Hepatocyte (in vitro differentiated cells): Measurements from ENCODE around the gene CASTOR1. TPM values are rescaled to one million over a fixed set of nuclear protein-coding genes. Genes with fewer than 3 reads are reported as not detected.

Experiments
- DNase-seq: peaks from one replicate; pipeline ENCODE4 v3.0.0-alpha.2; 2016; ENCODE audit warnings: low spot score
- H2AFZ ChIP-seq: fragments of 200-600 bp; sonication (generic); 2 replicates; pipeline ENCODE4 v1.6.0; 2016; ENCODE audit warnings: antibody characterized with exemption, mild to moderate bottlenecking
- H3K27ac ChIP-seq: fragments of 200-600 bp; sonication (generic); 2 replicates; pipeline ENCODE4 v1.5.1; 2016; ENCODE audit warnings: mild to moderate bottlenecking
- H3K27me3 ChIP-seq: fragments of 200-600 bp; sonication (generic); 2 replicates; pipeline ENCODE4 v1.6.1; 2016
- H3K36me3 ChIP-seq: fragments of 200-600 bp; sonication (generic); replicated peaks from 2 replicates; pipeline ENCODE4 v1.5.1; 2016; ENCODE audit warnings: low read depth; ENCODE audit not compliant: insufficient read depth
- H3K4me1 ChIP-seq: fragments of 200-600 bp; sonication (generic); 2 replicates; pipeline ENCODE4 v1.5.1; 2016; ENCODE audit warnings: mild to moderate bottlenecking, moderate library complexity; ENCODE audit not compliant: insufficient read depth
- H3K4me2 ChIP-seq: fragments of 200-600 bp; sonication (generic); 2 replicates; pipeline ENCODE4 v1.6.0; 2016
- H3K4me3 ChIP-seq: fragments of 200-600 bp; sonication (generic); 2 replicates; pipeline ENCODE4 v1.5.1; 2016; ENCODE audit warnings: mild to moderate bottlenecking
- H3K79me2 ChIP-seq: fragments of 200-600 bp; sonication (generic); 2 replicates; pipeline ENCODE4 v1.6.0; 2017; ENCODE audit warnings: mild to moderate bottlenecking
- H3K9me2 ChIP-seq: fragments of 200-600 bp; sonication (generic); replicated peaks from 2 replicates; pipeline ENCODE4 v1.6.0; 2017; ENCODE audit warnings: mild to moderate bottlenecking; ENCODE audit not compliant: insufficient read depth
- H3K9me3 ChIP-seq: fragments of 200-600 bp; sonication (generic); 2 replicates; pipeline ENCODE4 v1.5.1; 2016; ENCODE audit warnings: low read depth, mild to moderate bottlenecking
- H4K20me1 ChIP-seq: fragments of 200-600 bp; sonication (generic); 2 replicates; pipeline ENCODE4 v1.6.0; 2016; ENCODE audit warnings: mild to moderate bottlenecking; ENCODE audit not compliant: insufficient read depth, poor library complexity, severe bottlenecking
- EZH2 ChIP-seq: fragments of 200-600 bp; sonication (generic); IDR thresholded peaks from 2 replicates; pipeline ENCODE4 v1.6.1; 2016; ENCODE audit warnings: antibody characterized with exemption, mild to moderate bottlenecking, borderline replicate concordance
- EZH2phosphoT487 ChIP-seq: fragments of 200-600 bp; sonication (generic); IDR thresholded peaks from one replicate; pipeline ENCODE4 v1.6.1; 2018; ENCODE audit warnings: antibody characterized with exemption, mild to moderate bottlenecking, low read depth, moderate library complexity; ENCODE audit not compliant: unreplicated experiment, severe bottlenecking
- WGBS: methylation state at CpG from one replicate; pipeline ENCODE4 v1.1.6; 2016; ENCODE audit warnings: low lambda C conversion rate; ENCODE audit errors: missing lambda C conversion rate; 5-methylcytosine and 5-hydroxymethylcytosine counted together
- polyA plus RNA-seq: library from polyadenylated mRNA; unstranded; fragments of >200 nt; fragmentation: Nextera tagmentation; extraction: Ambion mirVana; gene quantifications from 2 replicates; pipeline ENCODE4 v1.2.1, GENCODE V29; 2016
- total RNA-seq: library from RNA; depleted of rRNA; stranded (reverse); fragments of >200 nt; gene quantifications from 2 replicates; pipeline ENCODE4 v1.2.3, GENCODE V29; 2014
- TF ChIP-seq, protein P1 (sequence below): fragments of 200-600 bp; sonication (generic); IDR thresholded peaks from 2 replicates; pipeline ENCODE4 v1.5.1; 2016; ENCODE audit warnings: antibody characterized with exemption, mild to moderate bottlenecking; ENCODE audit not compliant: poor library complexity

CASTOR1 gene
- total and polyA plus RNA-seq, 2 experiments from 2014 or later, result 30.9 to 53.5 TPM

DNA sequence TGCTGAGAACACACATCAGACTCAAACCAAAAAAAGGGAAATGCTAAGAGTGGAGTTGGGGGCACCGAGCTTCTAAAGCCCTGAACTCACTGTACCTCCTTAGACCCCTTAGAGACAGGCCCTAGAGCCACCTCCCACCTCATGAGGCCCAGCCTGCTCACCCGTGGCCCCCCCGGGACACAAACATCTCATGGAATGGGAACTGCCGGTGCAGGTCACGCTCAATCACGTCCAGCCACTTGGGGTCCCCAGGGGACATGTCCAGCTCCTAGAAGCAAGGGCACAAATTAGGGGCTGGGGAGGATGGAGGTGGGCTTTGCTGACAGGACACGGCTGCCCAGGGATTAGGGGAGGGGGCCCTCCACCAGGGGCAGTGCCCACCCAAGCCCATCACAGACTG is 6.3 kb upstream of the CASTOR1 start:
- no peaks in the 10 kb centered on the region for H4K20me1 ChIP-seq
- no peak overlapping the region for H3K4me3 ChIP-seq
- no peaks in the 10 kb centered on the region for H3K36me3 ChIP-seq
- peaks cover 2% of the 10 kb centered on the region for H3K79me2 ChIP-seq
- no peak overlapping the region for H3K4me2 ChIP-seq
- TF ChIP-seq EZH2phosphoT487 (no peak), EZH2 (no peak)
- TF ChIP-seq, protein P1, sequence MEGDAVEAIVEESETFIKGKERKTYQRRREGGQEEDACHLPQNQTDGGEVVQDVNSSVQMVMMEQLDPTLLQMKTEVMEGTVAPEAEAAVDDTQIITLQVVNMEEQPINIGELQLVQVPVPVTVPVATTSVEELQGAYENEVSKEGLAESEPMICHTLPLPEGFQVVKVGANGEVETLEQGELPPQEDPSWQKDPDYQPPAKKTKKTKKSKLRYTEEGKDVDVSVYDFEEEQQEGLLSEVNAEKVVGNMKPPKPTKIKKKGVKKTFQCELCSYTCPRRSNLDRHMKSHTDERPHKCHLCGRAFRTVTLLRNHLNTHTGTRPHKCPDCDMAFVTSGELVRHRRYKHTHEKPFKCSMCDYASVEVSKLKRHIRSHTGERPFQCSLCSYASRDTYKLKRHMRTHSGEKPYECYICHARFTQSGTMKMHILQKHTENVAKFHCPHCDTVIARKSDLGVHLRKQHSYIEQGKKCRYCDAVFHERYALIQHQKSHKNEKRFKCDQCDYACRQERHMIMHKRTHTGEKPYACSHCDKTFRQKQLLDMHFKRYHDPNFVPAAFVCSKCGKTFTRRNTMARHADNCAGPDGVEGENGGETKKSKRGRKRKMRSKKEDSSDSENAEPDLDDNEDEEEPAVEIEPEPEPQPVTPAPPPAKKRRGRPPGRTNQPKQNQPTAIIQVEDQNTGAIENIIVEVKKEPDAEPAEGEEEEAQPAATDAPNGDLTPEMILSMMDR, result no peak
- DNase-seq, result no peak
- H2AFZ ChIP-seq, result no peak overlapping the region
- H3K9me2 ChIP-seq, result no peaks in the 10 kb centered on the region
- H3K4me1 ChIP-seq, result peaks cover 3% of the 10 kb centered on the region
- H3K9me3 ChIP-seq, result no peaks in the 10 kb centered on the region
- no peak overlapping the region for H3K27ac ChIP-seq
- 81% methylated on average over 7 of the region's 7 CpGs for WGBS
- H3K27me3 ChIP-seq, result no peaks in the 10 kb centered on the region

DNA sequence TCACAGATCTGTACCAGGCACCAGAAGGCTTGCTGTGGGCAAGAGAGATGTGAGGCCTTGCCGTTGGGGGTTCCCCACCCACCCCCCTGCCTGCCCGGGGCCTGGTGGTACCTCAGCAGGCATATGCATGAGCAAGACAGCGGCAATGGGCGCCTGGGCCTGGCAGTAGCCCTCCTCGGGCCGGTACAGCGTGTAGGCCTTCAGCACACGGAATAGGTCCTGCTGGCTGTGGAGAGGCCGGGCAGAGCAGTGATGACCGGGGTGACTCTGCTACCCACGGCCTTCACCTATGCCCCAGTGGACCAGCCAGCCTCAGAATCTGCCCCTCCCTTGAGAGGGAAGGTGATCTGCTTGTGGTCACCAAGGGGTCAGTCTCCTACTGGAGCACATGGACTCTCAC is 5.5 kb upstream of the CASTOR1 start:
- no peak overlapping the region for H2AFZ ChIP-seq
- WGBS, result 96% methylated on average over 10 of the region's 11 CpGs
- no peaks in the 10 kb centered on the region for H3K9me3 ChIP-seq
- H3K27me3 ChIP-seq, result no peaks in the 10 kb centered on the region
- peaks cover 2% of the 10 kb centered on the region for H3K79me2 ChIP-seq
- no peak overlapping the region for H3K4me3 ChIP-seq
- peaks cover 10% of the 10 kb centered on the region for H3K4me1 ChIP-seq
- H3K4me2 ChIP-seq, result no peak overlapping the region
- H3K36me3 ChIP-seq, result no peaks in the 10 kb centered on the region
- H3K27ac ChIP-seq, result no peak overlapping the region
- no peaks in the 10 kb centered on the region for H4K20me1 ChIP-seq
- no peak for DNase-seq
- H3K9me2 ChIP-seq, result no peaks in the 10 kb centered on the region
- TF ChIP-seq EZH2phosphoT487, result no peak
- TF ChIP-seq EZH2, result no peak
- TF ChIP-seq, protein P1, result no peak

DNA sequence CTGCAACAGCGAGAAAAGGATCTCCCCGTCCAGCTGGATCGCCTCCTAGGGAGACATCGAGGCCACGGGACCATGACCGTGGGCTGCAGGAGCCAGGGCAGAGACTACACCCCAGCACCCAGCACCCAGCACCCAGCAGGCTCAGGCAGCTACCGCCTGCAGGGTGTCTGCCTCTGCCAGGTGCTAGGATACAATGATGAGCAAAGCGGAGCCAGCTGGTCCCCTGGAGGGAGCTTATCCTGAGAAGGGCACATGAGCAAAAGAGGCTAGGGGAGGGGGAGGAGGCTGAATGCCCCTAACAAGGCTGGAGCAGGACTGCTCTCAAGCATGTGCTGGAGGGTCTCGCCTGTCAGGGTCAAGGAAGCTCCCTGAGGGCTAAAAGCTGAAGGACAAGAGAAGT is 4.8 kb upstream of the CASTOR1 start:
- DNase-seq, result no peak
- Histone ChIP-seq H3K4me1 (peaks cover 10% of the 10 kb centered on the region), H3K9me3 (no peaks in the 10 kb centered on the region), H3K27me3 (no peaks in the 10 kb centered on the region), H4K20me1 (no peaks in the 10 kb centered on the region), H3K36me3 (no peaks in the 10 kb centered on the region), H3K27ac (no peak overlapping the region), H3K4me3 (no peak overlapping the region), H3K9me2 (no peaks in the 10 kb centered on the region), H3K4me2 (no peak overlapping the region), H2AFZ (no peak overlapping the region), H3K79me2 (peaks cover 2% of the 10 kb centered on the region)
- 96% methylated on average over 9 of the region's 9 CpGs for WGBS
- TF ChIP-seq EZH2phosphoT487 (no peak), EZH2 (no peak)
- TF ChIP-seq, protein P1, result no peak

DNA sequence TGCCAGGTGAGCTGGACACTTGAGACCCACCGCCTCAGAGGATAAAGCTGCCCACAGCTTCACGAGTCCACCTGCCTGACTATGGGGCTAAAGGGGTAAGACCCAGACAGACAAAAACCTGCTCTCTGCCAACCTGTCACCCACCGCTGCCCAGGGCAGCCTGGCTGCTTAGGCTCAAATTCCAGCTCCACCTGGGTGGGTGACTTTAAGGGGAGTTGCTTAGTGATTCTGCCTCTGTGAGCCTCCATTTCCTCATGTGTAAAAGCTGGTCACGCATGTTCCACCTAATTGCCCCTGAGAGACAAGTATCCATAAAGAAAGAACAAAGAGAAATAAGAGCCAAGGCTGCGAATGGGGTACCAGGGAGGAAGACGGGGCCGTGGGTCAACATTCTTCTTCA is 3.7 kb upstream of the CASTOR1 start:
- no peaks in the 10 kb centered on the region for H3K36me3 ChIP-seq
- WGBS, result 97% methylated on average over 7 of the region's 7 CpGs
- no peak overlapping the region for H2AFZ ChIP-seq
- H4K20me1 ChIP-seq, result no peaks in the 10 kb centered on the region
- peaks cover 2% of the 10 kb centered on the region for H3K79me2 ChIP-seq
- no peaks in the 10 kb centered on the region for H3K9me3 ChIP-seq
- H3K4me2 ChIP-seq, result no peak overlapping the region
- DNase-seq, result no peak
- no peak overlapping the region for H3K27ac ChIP-seq
- no peaks in the 10 kb centered on the region for H3K27me3 ChIP-seq
- no peaks in the 10 kb centered on the region for H3K9me2 ChIP-seq
- no peak overlapping the region for H3K4me3 ChIP-seq
- H3K4me1 ChIP-seq, result peaks cover 10% of the 10 kb centered on the region
- TF ChIP-seq EZH2phosphoT487, result no peak
- TF ChIP-seq, protein P1, result no peak
- TF ChIP-seq EZH2, result no peak
